HG02588 (cell line): Measurements from ENCODE around the gene GPR161.
"Not testable (repeated sequence)": the region's sequence is repeated elsewhere in the genome, so short reads cannot be mapped to it uniquely, and the experiment has no call there.

ENCODE experiments used
- ATAC-seq: cut with Tn5 transposase; IDR thresholded peaks from one replicate; pipeline ENCODE4 v1.9.1; 2021; ENCODE audit warnings: mild to moderate bottlenecking, moderate library complexity; ENCODE audit not compliant: unreplicated experiment

GPR161 gene

GRCh38 chr1:168089326-168089978 lies 47.3 kb downstream of the GPR161 start:
- ATAC-seq: no peak

GRCh38 chr1:168088511-168089325 lies 48.0 kb downstream of the GPR161 start:
- ATAC-seq: no peak

GRCh38 chr1:168087696-168088095 lies 49.0 kb downstream of the GPR161 start:
- no peak for ATAC-seq

GRCh38 chr1:168086438-168086837 lies 50.3 kb downstream of the GPR161 start:
- no peak for ATAC-seq

- ATAC-seq: no peak
These were observed 51.3 kb downstream of the GPR161 start for GRCh38 chr1:168085401-168085872.

- ATAC-seq: no peak
These were observed 52.1 kb downstream of the GPR161 start for GRCh38 chr1:168084396-168085231.

- ATAC-seq: no peak
These were observed 53.0 kb downstream of the GPR161 start for GRCh38 chr1:168083456-168084325.

- ATAC-seq: peak; percentile 81
These were observed 54.5 kb downstream of the GPR161 start for GRCh38 chr1:168082008-168082876.

- no peak for ATAC-seq
These were observed 55.2 kb downstream of the GPR161 start for GRCh38 chr1:168081373-168082007.

- ATAC-seq: no peak
These were observed 57.0 kb downstream of the GPR161 start for GRCh38 chr1:168079761-168080160.

GRCh38 chr1:168069384-168069783 lies 67.3 kb downstream of the GPR161 start:
- no peak for ATAC-seq

GRCh38 chr1:168065506-168065905 lies 71.2 kb downstream of the GPR161 start:
- no peak for ATAC-seq

- ATAC-seq: no peak
These were observed 72.5 kb downstream of the GPR161 start for GRCh38 chr1:168064216-168064615.

GRCh38 chr1:168057921-168058320 lies 78.8 kb downstream of the GPR161 start:
- ATAC-seq: no peak

GRCh38 chr1:168057355-168057754 lies 79.4 kb downstream of the GPR161 start:
- no peak for ATAC-seq

GRCh38 chr1:168056152-168056551 lies 80.6 kb downstream of the GPR161 start:
- ATAC-seq: not testable (repeated sequence)

GRCh38 chr1:168054117-168054516 lies 82.6 kb downstream of the GPR161 start:
- ATAC-seq: no peak

- no peak for ATAC-seq
These were observed 83.0 kb downstream of the GPR161 start for GRCh38 chr1:168053681-168054080.

- ATAC-seq: no peak
These were observed 85.8 kb downstream of the GPR161 start for GRCh38 chr1:168050880-168051279.
